HG03457 (cell line): ENCODE measurements around the gene P2RY8.
"Not testable (repeated sequence)": the region's sequence is repeated elsewhere in the genome, so short reads cannot be mapped to it uniquely, and the experiment has no call there.

Experiments used
- ATAC-seq: cut with Tn5 transposase; IDR thresholded peaks from one replicate; pipeline ENCODE4 v1.9.1; 2021; ENCODE audit warnings: moderate number of reproducible peaks; ENCODE audit not compliant: unreplicated experiment

The P2RY8 gene

GRCh38 chrX:1447969-1448572 is 88.9 kb downstream of the P2RY8 start:
- ATAC-seq, result not testable (repeated sequence)

GRCh38 chrX:1446984-1447968 is 89.7 kb downstream of the P2RY8 start:
- not testable (repeated sequence) for ATAC-seq

- ATAC-seq, result no peak
These were observed 92.2 kb downstream of the P2RY8 start for GRCh38 chrX:1444561-1445500.

GRCh38 chrX:1443496-1444075 is 93.4 kb downstream of the P2RY8 start:
- no peak for ATAC-seq

DNA sequence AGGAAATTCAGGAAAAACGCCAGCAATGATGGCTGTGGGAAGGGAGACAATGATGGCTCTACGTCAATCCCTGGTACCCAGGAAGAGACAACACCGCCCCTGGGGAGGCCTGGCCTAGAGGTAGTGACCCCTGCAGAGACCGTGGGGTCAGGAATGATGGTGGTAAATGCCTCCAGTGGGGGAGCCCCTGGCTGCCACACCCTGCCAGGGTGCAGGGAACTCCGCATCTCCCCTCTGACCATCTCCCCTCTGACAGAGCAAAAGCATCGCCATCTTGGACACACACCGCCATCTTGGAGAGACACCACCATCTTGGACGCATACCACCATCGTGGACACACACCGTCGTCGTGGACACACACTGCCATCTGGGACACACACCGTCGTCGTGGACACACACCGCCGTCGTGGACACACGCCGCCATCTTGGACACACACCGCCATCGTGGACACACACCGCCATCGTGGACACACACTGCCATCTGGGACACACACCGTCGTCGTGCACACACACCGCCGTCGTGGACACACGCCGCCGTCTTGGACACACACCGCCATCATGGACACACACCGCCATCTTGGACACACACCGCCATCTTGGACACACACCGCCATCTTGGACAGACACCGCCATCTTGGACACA is 94.1 kb downstream of the P2RY8 start:
- ATAC-seq, result no peak

GRCh38 chrX:1442016-1442665 is 94.8 kb downstream of the P2RY8 start:
- ATAC-seq, result no peak

DNA sequence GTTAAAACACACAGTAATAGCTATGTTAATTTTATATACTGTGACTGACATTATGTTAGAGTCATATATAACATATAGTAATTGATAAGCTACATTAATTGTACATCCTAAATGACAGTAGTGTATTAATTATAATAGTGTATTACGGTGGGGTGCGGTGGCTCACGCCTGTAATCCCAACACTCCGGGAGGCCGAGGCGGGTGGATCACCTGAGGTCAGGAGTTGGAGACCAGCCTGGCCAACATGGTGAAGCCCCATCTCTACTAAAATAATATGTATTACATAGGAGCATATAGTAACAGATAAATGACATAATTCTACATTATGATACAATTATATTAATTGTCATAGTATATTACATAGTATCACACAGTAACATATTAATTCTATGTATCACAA is 96.5 kb downstream of the P2RY8 start:
- ATAC-seq, result no peak

GRCh38 chrX:1435241-1435895 is 101.6 kb downstream of the P2RY8 start:
- no peak for ATAC-seq

- no peak for ATAC-seq
These were observed 102.1 kb downstream of the P2RY8 start for GRCh38 chrX:1434871-1435240.

DNA sequence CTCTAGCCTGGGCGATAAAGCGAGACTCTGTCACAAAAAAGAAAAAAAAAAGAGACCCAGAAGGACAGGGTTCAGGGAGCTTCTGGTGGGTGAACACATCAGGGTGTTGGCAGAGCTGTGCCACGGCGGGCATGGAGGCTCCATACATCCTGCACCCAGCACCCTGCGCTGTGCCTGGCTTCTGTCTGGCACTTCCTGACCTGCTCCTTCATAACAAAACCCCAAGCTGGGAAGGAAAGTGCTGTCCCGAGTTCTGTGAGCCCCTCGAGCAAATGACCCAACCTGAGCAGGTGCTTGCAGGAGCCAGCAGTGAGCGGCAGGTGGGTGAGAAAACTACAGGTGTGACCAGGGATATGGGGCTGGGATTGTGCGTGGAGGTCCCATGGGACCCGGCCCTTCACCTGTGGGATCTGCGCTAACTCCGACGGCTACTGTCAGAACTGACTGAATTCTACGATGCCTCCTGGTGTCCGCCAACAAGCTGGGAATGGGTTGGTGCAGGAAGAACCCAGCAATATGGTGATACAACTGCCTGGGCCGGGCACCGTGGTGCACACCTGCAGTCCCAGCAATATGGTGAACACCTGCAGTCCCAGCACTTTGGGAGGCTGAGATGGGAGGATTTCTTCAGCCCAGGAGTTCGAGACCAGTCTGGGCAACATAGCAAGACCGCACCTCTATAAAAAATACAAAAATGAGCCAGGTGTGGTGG is 103.2 kb downstream of the P2RY8 start:
- no peak for ATAC-seq

- no peak for ATAC-seq
These were observed 106.5 kb downstream of the P2RY8 start for GRCh38 chrX:1430451-1430850.

- ATAC-seq, result no peak
These were observed 109.2 kb downstream of the P2RY8 start for GRCh38 chrX:1427756-1428155.

GRCh38 chrX:1426321-1426720 is 110.7 kb downstream of the P2RY8 start:
- not testable (repeated sequence) for ATAC-seq

GRCh38 chrX:1425381-1425780 is 111.6 kb downstream of the P2RY8 start:
- no peak for ATAC-seq

DNA sequence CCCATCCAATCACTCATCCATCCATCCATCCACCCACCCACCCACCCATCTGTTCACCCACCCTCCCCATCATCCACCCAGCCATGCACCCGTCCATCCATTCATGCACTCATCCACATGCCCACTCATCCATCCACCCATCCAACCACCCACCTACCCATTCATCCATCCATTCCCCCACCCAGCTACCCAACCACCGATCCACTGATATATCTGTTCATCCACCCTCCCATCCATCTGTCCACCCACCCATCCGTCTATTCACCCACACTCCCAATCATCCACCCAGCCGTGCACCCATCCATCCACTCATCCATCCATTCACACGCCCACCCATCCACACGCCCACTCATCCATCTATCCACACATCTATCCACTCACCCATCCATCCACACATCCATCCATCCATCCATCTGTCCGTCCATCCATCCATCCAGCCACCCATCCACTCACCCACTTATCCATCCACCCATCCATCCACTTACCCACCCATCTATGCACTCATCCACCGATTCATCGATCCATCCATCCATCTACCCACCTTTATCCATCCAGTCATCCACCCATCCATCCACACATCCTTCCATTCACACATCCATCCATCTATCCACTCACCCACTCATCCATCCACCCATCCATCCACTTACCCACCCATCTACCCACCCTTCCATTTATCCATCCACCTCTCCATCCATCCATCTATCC is 112.7 kb downstream of the P2RY8 start:
- ATAC-seq, result no peak

GRCh38 chrX:1423215-1423614 is 113.8 kb downstream of the P2RY8 start:
- no peak for ATAC-seq

DNA sequence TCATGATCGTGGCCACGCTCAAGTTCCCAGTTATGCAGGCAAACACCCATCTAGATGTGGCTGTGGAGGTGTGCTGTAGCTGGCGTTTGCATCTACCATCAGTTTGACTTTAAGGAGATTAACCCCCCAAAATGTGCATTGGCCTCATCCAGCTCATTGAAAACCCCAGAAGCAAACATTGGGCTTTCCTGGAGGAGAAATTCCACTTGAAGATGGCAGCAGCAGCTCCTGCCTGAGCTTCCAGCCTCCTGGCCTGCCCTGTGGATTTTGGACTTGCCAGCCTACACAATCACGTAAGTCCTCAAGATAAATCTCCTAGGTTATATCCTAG is 114.9 kb downstream of the P2RY8 start:
- ATAC-seq, result no peak

DNA sequence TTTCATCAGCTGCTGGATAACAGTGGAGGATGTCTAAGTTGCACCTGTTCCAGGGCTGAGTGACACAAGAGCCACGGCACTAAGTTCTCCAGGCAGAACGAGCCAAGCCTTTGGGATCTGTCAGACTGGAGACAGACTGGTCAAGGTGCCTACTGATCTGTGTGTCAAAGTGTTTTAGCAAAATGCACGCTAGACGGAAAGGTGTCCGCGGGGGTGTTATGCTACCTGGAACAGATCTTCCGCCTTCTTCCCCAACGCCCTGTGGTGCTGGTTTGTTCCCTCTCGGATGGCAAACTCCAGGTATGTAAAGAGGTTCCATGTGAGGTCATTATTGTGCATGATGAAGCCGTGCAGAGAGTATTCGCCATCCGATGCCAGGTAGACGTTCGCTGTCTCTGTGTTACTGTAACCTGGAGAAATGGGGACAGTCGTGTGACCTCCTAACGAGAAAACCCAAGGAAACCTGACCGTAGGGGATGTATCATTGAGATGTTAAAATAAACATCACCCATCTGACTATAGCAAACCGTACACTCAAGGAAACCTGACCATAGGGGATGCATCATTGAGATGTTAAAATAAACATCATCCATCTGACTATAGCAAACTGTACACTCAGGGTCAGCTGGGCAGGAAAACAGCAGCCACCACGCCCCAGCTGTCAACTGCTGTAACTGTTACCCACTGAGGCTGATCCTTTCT is 115.4 kb downstream of the P2RY8 start:
- ATAC-seq, result no peak
